Measurements from ENCODE around the gene SCAMP1.
"Not testable (repeated sequence)": the region's sequence is repeated elsewhere in the genome, so short reads cannot be mapped to it uniquely, and the experiment has no call there.

SCAMP1 gene

DNA sequence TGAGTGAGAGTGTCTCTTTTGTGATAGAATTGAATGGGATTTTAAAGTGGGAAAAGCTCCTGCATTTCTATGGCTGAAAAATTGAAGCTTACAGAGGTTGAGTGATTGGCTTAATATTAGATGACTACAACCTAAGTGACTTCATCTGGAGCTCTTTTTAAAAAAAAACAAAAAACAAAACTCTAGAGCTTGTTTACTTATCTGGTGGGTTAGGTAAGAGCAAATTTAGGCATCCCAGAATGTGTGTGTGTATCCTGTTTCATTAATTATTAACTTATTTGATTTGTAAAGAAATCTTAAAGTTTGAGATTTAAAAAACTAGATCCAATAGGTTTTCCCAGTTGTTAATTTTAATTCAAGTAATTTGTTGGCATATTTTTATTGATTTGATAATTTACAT, 60.1 kb downstream of the SCAMP1 start:
- no peak for DNase-seq (ENCODE audit: low spot score)

DNA sequence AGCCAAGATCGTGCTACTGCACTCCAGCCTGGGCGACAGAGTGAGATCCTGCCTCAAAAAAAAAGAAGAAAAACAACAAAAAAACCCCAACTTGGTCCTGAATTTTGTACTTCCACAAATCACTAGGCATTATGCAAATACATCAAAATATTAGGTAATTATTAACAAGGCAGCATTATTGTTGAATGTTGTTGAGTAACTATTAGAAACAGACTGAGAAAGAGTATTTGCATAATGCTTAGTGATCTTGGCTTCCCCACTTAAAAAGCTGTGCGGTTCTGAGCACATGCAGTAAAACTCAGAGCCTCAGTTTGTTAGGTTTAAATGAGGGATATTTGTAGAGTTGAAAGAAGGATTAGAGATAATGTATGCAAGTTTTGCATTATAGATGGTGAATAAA, 64.2 kb downstream of the SCAMP1 start:
- DNase-seq (ENCODE audit: low spot score), result no peak

DNA sequence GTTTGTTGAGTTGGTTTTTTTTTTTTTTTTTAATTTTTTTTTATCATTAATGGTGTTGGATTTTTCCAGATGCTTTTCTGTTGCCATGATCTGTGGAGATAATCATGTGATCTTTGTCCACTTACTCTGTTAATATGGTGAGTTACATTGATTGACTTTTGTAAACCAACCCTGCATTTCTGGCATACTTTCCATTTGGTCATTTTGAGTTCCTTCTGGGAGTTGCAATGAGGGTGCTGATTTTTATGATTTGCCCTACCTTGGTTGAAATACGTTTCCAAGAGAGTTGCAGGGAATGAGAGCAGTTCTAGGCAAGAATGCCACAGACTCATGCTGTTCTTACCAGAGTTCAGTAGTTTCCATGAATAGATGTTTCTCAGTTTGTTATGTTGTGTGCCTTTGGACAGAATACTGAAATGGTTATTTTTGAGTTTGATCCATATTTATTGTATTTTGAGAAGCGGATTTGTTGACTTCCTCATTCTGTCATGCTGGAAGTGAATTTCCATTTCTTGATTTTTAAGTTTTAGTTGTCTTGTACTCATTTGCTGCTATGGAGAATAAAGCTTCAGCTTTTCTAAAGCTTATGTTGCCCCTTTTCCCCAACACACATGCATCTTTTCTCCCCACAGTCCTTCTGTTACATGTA, 69.0 kb downstream of the SCAMP1 start:
- DNase-seq (ENCODE audit: low spot score), result no peak

DNA sequence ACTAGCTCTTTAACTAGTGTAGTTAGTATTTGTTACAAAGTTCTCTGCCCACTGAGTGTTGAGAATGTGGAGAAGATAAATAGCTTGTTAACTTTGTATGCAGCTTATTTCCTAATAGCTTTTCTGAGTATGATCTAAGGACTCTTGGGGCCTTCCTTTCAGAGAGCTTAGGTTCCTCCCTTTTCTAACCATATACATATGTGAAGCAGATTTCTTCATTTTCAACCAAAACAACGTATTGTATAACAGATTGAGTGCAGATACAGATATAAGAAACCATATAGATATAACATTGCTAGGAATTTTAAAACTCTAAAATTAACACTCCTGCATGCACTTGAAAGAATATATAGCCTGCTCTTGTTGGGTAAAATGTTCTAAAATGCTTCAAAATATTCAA, 70.4 kb downstream of the SCAMP1 start:
- DNase-seq (ENCODE audit: low spot score), result no peak

- DNase-seq (ENCODE audit: low spot score), result no peak
Observed at GRCh38 chr5:78433972-78434371, 73.6 kb downstream of the SCAMP1 start.

DNA sequence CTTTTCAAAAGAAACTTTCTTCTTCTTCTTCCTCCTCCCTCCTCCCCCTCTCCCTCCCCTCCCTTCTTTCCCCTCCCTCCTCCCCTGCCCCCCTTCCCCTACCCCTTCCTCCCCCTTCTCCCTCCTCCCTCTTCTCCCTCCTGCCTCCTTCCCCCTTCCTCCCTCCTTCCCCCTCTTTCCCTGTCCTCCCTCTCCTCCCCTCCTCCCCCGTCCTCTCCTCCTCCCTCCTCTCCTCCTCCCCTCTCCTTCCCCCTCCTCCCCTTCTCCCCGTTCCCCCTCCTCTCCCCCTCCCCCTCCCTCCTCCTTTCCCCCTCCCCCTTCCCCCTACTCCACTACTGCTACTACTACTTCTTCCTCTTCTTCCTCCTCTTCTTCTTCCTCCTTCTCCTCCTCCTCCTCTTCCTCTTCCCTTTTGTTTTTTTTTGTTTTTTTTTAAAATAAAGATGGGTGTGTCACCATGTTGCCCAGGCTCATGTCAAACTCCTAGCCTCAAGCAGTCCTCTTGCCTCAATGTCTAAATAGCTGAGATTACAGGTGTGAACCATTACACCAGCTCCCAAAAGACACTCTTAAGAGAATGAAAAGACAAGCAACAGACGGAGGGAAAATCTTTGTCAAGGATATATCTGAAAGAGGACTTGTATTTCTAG, 87.5 kb downstream of the SCAMP1 start:
- DNase-seq (ENCODE audit: low spot score), result no peak

DNA sequence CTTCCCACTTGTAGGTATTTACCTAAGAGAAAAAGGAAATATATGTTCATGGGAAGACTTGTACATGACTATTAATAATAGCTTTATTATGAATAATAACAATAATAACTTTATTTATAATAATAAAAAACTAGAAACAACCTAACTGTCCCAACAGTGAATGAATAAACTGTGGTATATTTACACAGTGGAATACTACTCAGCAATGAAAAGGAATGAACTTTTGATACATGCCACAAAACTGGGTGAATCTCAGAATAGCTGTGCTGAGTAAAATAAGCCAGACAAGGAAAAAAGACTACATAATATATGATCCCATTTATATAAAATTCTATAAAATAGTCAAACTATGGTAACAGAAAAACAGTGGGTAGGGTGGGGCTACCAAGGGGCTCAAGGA, 88.7 kb downstream of the SCAMP1 start:
- no peak for DNase-seq (ENCODE audit: low spot score)

DNA sequence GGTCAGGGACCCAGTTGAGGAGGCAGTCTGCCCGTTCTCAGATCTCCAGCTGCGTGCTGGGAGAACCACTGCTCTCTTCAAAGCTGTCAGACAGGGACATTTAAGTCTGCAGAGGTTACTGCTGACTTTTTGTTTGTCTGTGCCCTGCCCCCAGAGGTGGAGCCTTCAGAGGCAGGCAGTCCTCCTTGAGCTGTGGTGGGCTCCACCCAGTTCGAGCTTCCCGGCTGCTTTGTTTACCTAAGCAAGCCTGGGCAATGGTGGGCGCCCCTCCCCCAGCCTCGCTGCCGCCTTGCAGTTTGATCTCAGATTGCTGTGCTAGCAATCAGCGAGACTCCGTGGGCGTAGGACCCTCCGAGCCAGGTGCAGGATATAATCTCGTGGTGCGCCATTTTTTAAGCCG, 97.1 kb downstream of the SCAMP1 start:
- not testable (repeated sequence) for DNase-seq (ENCODE audit: low spot score)

- no peak for DNase-seq (ENCODE audit: low spot score)
Observed at GRCh38 chr5:78458843-78459242, 98.4 kb downstream of the SCAMP1 start.

DNA sequence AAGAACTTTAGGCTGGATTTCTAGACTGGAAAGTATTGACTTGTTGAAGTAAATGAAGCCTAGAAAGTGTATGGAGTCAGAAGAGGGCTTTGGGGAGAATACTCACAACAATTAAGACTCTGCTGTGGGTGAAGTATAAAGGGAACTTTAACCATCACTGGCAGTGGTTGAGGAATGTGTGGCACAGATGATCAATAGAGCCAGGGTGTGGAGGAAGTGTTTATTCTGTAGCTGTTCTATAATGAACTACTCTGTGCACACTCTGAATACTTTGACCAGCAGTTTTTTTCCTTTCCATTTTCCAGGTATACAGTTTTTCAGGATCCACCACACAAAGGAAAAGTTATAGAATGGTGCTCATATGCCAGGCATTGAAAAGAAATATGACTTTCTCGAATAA, 106.7 kb downstream of the SCAMP1 start:
- no peak for DNase-seq (ENCODE audit: low spot score)

GRCh38 chr5:78467752-78468357, 107.4 kb downstream of the SCAMP1 start:
- peak; percentile 47 for DNase-seq (ENCODE audit: low spot score)

- DNase-seq (ENCODE audit: low spot score), result no peak
Observed at GRCh38 chr5:78471896-78472295, 111.5 kb downstream of the SCAMP1 start.

GRCh38 chr5:78472469-78473106, 112.2 kb downstream of the SCAMP1 start:
- DNase-seq (ENCODE audit: low spot score), result peak; percentile 24

DNA sequence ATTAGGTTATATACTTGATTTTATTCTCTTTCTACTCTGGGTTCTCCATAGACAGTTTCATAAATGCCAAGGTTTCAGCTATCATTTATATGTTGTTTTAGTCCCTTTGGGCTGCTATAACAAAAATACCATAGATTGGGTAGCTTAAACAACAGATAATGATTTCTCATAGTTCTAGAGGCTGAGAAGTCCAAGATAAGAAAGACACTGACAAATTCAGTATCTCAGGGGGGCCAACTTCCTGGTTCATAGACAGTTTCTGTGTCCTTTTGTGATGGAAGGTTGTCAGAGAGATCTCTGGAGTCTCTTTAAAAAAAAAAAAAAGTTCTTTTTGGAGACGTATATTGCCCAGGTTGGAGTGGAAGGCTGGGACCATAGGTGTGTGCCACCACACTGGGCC, 113.3 kb downstream of the SCAMP1 start:
- DNase-seq (ENCODE audit: low spot score), result no peak

DNA sequence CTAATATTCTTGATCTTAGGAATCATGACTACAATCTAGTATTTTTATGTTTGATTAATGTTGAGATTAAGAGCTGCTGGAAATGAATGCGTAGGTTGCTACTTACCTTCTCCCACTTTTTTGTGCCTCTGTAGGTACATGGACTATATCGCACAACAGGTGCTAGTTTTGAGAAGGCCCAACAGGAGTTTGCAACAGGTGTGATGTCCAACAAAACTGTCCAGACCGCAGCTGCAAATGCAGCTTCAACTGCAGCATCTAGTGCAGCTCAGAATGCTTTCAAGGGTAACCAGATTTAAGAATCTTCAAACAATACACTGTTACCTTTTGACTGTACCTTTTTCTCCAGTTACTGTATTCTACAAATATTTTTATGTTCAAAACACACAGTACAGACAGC, 115.0 kb downstream of the SCAMP1 start:
- DNase-seq (ENCODE audit: low spot score), result no peak

DNA sequence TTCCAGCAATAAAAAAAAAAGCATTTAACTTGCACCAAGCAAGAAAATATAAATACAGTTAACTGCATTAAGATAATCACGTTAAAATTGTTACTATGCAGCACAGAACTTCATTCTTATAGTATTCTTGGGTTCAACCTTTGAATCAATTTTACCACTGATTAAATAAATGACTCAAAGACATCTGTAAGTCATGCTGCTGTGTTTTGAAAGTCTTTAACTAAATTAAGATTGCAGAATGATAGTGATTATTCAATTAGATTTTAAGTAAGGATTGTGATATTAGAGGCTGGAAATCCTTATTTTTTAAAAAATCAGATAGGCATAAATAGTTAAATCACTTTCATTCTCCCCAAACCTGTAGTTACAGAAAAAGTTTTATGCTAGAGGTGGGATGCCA, 116.4 kb downstream of the SCAMP1 start:
- no peak for DNase-seq (ENCODE audit: low spot score)

DNA sequence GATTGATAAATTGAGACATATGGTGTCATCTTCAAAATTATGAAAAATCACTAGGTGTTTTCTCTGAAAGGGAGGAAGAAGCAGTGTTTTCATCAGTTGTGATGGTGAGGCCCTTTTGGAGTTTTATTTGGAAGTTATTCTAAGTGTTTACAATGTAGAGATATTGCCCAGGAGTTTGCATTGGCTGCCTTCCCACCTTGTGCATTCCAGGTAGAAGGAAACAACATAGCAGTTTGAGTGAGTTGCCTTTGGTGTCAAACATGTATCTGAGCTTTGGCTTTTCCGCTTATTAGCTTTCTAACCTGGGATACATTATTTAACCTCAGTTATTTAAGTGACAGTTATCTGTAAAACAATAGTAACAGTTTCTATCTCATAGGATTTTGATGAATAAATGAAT, 122.5 kb downstream of the SCAMP1 start:
- DNase-seq (ENCODE audit: low spot score), result no peak

DNA sequence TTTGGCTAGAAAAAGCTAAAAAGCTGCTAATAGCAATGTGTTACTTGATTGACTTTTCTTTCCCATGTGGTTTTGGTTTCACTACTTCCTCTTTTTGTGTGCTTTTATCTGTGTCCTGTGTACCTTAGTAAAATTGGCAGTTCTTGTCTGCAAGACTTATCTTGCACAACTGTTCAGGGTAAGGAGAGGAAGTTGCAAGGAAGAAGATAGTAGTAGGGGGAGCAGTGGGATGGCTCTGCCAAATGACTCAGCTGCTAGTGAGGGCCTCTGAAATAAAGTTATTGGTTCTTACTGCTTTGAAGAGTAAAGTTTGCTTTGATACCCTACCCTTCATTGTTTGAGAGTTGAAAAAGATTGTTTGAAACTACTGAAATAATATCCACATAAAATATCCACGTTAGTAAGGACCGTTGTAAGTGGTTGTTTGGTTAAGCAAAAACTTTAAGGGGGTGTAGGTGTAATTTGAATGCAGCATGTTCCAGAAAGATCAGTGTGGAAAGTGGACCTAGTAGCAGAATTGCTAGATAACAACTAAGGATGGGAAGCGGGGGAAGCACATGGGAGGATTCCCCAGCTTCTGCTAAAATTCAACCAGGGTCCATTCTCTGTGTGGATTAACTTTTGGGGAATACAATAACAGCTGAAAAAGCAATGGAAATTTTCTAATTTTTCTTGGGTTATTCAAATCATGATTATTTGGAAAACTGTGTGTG, 123.5 kb downstream of the SCAMP1 start:
- peak; percentile 49 for DNase-seq (ENCODE audit: low spot score)

DNA sequence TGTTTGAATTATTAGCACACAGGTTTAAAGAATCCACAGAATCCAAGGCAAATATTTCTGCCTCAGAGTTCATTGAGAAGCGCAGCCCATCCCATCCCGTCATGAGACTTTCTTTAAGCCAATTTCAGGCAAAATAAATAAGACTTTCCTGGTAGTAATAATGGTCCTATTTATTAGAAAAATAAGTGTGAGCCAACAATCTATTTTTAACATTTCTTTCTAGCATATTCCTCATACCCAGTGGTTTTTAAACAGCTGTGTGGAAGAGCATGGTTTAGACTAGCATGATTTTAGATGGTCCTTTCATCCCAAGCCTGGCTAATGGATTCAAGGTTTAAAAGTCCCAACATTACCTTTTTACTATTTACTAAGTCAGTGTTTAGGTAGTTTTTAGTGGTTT, 125.8 kb downstream of the SCAMP1 start:
- DNase-seq (ENCODE audit: low spot score), result no peak

DNA sequence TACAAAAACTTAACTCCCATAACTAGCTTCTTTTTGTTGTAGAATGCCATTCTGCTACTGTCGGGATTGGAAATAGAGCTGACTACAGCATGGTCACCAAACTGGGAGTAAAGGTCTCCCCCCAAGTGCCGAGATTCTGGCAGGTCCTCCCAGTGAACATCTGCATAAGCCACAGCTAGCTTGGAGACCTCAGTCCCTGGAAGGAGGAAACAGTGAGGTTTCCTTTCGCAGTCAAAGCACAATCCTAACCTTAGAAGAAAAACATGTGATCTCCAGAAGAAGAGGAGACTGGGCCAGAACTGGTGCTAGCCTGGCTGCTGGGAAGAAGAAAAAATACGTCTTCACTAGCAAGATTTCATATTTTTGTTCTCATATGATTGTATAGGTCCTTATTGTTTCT, 127.4 kb downstream of the SCAMP1 start:
- DNase-seq (ENCODE audit: low spot score), result no peak

- DNase-seq (ENCODE audit: low spot score), result no peak
Observed at GRCh38 chr5:78490709-78491485, 130.5 kb downstream of the SCAMP1 start.

DNA sequence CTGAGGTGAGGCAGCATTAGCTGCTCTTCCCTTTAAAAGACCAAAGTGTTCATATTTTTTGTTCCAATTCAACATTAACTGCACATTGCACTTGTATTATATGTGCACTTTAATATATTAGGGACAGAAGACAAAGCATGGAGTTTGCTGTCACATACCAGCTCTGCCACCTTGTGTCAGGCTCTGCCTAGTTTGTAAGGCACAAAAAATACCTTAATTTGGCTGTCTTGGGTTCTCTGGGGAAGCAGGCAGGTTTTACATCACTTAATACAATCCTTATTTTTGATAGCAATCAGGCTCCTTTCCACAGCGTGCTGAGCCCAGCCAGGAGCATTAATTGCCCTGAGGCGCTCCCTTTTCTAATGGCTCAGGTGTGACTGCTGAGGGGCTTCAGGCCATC, 131.8 kb downstream of the SCAMP1 start:
- no peak for DNase-seq (ENCODE audit: low spot score)

Measured in GM03348 (cell line).